C4-2B (cell line): ENCODE results near the gene VAT1.

ENCODE experiments used
- CTCF ChIP-seq: fragments of 450-650 bp; conservative IDR thresholded peaks from 2 replicates; pipeline ENCODE4 v1.5.1; 2017; ENCODE audit warnings: mild to moderate bottlenecking
- ZFX ChIP-seq: fragments of 450-650 bp; IDR thresholded peaks from 2 replicates; pipeline ENCODE4 v1.6.1; 2017

- TF ChIP-seq CTCF, result no peak
- no peak for TF ChIP-seq ZFX
Observed at GRCh38 chr17:42967925-42968324, 54.3 kb downstream of the VAT1 start.
